Cardiac muscle cell (in vitro differentiated cells and primary cell): ENCODE results near the gene BUD31. TPM values are rescaled to one million over a fixed set of nuclear protein-coding genes. Genes with fewer than 3 reads are reported as not detected.

Experiments
- DNase-seq, 2 donors: peaks; one replicate each; pipeline versions ENCODE4 v3.0.0 to v3.0.0-alpha.2; 2010 to 2017; ENCODE audit warnings: low read depth in 1 of 2, low spot score in 1 of 2
- H3K27ac ChIP-seq: fragments of 200-600 bp; sonication (generic); 2 replicates; pipeline ENCODE4 v1.5.1; 2016
- H3K27me3 ChIP-seq: fragments of 200-600 bp; sonication (generic); 2 replicates; pipeline ENCODE4 v1.6.0; 2016; ENCODE audit warnings: control low read depth
- H3K36me3 ChIP-seq: fragments of 200-600 bp; sonication (generic); 2 replicates; pipeline ENCODE4 v1.5.1; 2016; ENCODE audit warnings: control low read depth
- H3K4me1 ChIP-seq: fragments of 200-600 bp; sonication (generic); 2 replicates; pipeline ENCODE4 v1.8.1; 2017; ENCODE audit warnings: low read depth, mild to moderate bottlenecking, mixed run types
- H3K4me3 ChIP-seq: fragments of 200-600 bp; sonication (generic); 2 replicates; pipeline ENCODE4 v1.5.1; 2016; ENCODE audit warnings: mild to moderate bottlenecking
- H3K9me3 ChIP-seq: fragments of 200-600 bp; sonication (generic); 2 replicates; pipeline ENCODE4 v1.5.1; 2017; ENCODE audit warnings: low read depth, mild to moderate bottlenecking, control low read depth
- polyA plus RNA-seq: library from polyadenylated mRNA; unstranded; fragments of >200 nt; fragmentation: Nextera tagmentation; extraction: Ambion mirVana; gene quantifications from 2 replicates; pipeline ENCODE4 v1.2.1, GENCODE V29; 2016
- total RNA-seq: library from RNA; depleted of rRNA; stranded (reverse); fragments of >200 nt; gene quantifications from 2 replicates; pipeline ENCODE4 v1.2.3, GENCODE V29; 2016
- TF ChIP-seq, protein P1 (sequence below): IDR thresholded peaks from 2 replicates; pipeline ENCODE4 v1.5.1; 2012; ENCODE audit warnings: low read depth, mild to moderate bottlenecking, low read length

BUD31 gene
- total and polyA plus RNA-seq, 2 experiments from 2014 or later = 66.9 to 193 TPM

DNA sequence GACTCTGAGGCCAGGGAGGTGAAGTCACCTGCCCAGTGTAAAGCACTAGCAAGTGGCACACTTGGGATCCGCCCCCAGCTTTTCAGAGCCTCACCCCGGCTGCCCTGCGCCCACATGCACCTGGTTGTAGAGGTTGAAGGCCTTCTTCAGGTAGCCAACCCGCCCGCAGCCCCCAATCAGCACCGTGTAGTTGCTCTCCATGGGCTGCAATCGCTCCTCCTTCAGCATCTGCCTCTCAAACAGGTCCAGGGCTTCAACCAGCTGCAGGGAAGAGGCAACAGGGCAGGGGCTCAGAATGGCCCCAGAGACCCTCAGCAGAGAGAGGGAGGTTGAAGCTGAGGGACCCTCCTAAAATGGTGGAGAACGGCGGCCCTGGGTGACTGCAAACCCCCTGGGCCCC, 24.4 kb downstream of the BUD31 start:
- no peak overlapping the region for H3K4me3 ChIP-seq
- no peak for DNase-seq
- peaks cover 18% of the 10 kb centered on the region for H3K36me3 ChIP-seq
- TF ChIP-seq, protein P1, sequence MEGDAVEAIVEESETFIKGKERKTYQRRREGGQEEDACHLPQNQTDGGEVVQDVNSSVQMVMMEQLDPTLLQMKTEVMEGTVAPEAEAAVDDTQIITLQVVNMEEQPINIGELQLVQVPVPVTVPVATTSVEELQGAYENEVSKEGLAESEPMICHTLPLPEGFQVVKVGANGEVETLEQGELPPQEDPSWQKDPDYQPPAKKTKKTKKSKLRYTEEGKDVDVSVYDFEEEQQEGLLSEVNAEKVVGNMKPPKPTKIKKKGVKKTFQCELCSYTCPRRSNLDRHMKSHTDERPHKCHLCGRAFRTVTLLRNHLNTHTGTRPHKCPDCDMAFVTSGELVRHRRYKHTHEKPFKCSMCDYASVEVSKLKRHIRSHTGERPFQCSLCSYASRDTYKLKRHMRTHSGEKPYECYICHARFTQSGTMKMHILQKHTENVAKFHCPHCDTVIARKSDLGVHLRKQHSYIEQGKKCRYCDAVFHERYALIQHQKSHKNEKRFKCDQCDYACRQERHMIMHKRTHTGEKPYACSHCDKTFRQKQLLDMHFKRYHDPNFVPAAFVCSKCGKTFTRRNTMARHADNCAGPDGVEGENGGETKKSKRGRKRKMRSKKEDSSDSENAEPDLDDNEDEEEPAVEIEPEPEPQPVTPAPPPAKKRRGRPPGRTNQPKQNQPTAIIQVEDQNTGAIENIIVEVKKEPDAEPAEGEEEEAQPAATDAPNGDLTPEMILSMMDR = no peak
- H3K9me3 ChIP-seq = no peaks in the 10 kb centered on the region
- H3K27ac ChIP-seq = peak overlapping the region; percentile 43
- H3K4me1 ChIP-seq = no peaks in the 10 kb centered on the region
- H3K27me3 ChIP-seq = no peaks in the 10 kb centered on the region

DNA sequence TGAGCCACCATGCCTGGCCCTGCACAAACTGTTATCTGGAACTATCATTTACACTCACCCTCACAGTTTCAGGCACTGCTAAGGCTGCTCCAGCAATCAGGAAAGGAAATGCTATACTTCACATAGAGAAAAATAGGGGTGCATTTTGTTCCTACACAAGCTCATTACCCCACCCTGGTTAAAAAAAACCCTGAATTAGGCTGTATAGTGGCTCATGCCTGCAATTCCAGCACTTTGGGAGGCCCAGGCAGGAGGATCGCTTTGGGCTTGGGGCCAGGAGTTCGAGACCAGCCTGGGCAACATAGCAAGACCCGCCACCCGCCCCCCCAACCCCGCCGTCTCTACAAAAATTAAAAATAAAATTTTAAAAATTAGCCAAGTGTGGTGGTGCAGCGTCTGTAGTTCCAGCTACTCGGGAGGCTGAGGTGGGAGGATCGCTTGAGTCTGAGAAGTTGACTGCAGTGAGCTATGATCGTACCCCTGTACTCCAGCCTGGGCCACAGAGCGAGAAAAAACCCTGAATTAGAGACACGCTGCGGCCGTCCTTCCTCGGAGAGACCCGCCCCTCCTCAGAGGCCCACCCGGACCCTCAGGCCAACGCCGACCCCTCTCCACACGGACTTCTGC, 29.3 kb downstream of the BUD31 start:
- TF ChIP-seq, protein P1 = no peak
- Histone ChIP-seq H3K36me3 (peaks cover 7% of the 10 kb centered on the region), H3K4me1 (peaks cover 3% of the 10 kb centered on the region), H3K27me3 (no peaks in the 10 kb centered on the region), H3K9me3 (no peaks in the 10 kb centered on the region), H3K27ac (peak overlapping the region; percentile 90), H3K4me3 (peak overlapping the region; percentile 96)
- no peak for DNase-seq

DNA sequence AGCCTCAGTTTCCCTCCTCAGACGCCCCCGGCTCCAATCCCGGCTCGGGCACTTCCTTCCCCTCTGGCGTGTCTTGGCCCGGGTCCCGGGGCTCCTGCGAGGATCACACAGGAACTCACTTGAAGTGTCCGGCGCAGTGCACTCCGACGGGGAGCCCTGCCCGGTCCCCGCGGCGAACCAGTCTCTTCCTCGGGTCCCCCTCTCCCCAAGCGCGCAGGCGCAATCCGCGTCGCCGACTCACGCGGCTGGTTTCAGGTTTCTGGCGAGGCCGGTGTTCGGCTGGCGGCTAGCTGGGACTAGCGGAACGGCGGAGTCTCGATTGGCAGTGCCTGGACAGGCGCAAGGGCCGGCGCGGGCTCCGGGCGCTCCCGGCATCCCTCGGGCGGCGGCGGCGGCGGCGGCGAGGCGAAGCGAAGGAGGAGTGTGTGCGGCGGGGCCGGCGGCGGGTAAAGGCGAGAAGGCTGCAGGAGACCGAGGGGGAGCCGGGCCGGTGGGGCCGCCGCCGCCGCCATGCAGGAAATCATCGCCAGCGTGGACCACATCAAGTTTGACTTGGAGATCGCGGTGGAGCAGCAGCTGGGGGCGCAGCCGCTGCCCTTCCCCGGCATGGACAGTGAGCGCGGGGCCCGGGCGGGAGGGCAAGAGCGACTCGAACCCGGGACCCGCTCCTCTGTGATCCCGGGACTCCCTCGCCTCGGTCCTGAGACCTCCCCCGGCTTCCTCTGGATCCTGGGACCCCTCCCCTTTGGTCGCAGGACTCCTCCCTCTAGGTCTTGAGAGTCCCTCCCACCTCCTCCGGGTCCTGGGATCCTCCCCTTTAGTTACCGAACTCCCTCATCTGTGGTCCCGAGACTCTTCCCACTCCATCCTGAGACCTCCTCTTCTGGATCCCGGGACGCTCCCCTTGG, 30.1 kb downstream of the BUD31 start, which contains the start of the genes CPSF4 and PTCD1:
CPSF4 (plus strand) TSS at position 371 of the 908 bp plus-strand sequence; CDS start at position 511, 140 bp downstream.
PTCD1 (minus strand) TSS at position 226 of the 908 bp plus-strand sequence. CDS start 3,556 bp downstream, outside the sequence.
- H3K36me3 ChIP-seq = peaks cover 4% of the 10 kb centered on the region
- TF ChIP-seq, protein P1 = no peak
- H3K27ac ChIP-seq = peak within 1 kb of the TSS; percentile 90

DNA sequence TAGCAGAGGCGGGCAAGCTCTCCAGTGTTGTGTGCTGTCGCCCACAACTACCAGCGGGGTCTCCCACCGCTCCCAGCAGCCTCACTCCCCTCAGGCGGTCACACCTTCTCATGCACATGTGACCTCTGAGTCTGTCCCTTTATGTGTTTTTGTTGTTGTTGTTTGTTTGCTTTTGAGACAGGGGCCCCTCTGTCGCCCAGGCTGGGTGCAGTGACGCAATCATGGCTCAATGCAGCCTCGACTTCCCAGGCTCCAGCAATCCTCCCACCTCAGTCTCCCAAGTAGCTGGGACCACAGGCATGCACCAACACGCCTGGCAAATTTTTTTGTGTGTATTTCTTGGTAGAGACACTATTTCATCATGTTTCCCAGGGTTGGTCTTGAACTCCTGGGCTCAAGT, 31.4 kb downstream of the BUD31 start:
- TF ChIP-seq, protein P1 = no peak
- Histone ChIP-seq H3K27ac (no peak overlapping the region), H3K27me3 (no peaks in the 10 kb centered on the region), H3K4me1 (peaks cover 3% of the 10 kb centered on the region), H3K4me3 (no peak overlapping the region), H3K9me3 (no peaks in the 10 kb centered on the region), H3K36me3 (peaks cover 9% of the 10 kb centered on the region)
- DNase-seq = peak in 1 of 2 donors; percentile 48

More for the DNA sequence above, 30.1 kb downstream of the BUD31 start, which contains the start of the genes CPSF4 and PTCD1:
- peak; percentile 96 to 99 for DNase-seq
- peaks cover 3% of the 10 kb centered on the region for H3K4me1 ChIP-seq
- H3K9me3 ChIP-seq = no peaks in the 10 kb centered on the region
- peak within 1 kb of the TSS; percentile 96 for H3K4me3 ChIP-seq
- no peaks in the 10 kb centered on the region for H3K27me3 ChIP-seq

DNA sequence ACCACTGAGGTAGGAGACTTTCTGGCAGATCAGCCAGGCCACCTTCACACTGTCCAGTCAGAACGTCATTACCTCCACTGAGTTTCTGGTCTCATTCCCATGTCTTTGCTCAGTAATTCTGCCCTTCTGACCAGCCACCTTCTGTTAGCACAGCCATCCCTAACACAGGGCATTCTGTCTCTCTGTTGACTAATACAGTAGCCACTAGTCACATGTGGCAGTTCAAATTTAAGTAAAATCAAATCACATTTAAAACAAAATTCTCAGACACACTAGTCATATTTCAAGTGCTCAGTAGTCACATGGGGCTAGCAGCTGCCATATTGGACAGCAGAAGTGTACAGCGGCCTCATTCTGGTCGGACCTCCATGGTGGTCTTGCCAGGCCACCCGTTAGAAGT, 37.3 kb downstream of the BUD31 start:
- peaks cover 37% of the 10 kb centered on the region for H3K36me3 ChIP-seq

More for the DNA sequence above, 37.3 kb downstream of the BUD31 start:
- TF ChIP-seq, protein P1 = no peak
- Histone ChIP-seq H3K9me3 (no peaks in the 10 kb centered on the region), H3K4me1 (no peaks in the 10 kb centered on the region), H3K27me3 (no peaks in the 10 kb centered on the region), H3K4me3 (no peak overlapping the region), H3K27ac (no peak overlapping the region)
- DNase-seq = no peak
